HepG2 (cell line): ENCODE measurements around the gene PDCD2. TPM values are rescaled to one million over a fixed set of nuclear protein-coding genes. Genes with fewer than 3 reads are reported as not detected.

Experiments
- AGO1 ChIP-seq: fragments of 200-400 bp; formaldehyde crosslinking; IDR thresholded peaks from 2 replicates; pipeline ENCODE4 v1.6.1; 2017; ENCODE audit warnings: mild to moderate bottlenecking, low read depth, low read length, moderate library complexity; ENCODE audit not compliant: poor library complexity, severe bottlenecking
- ARNTL ChIP-seq: sonication (generic); formaldehyde crosslinking; IDR thresholded peaks from 2 replicates; pipeline ENCODE4 v1.4.0; 2020; ENCODE audit warnings: mild to moderate bottlenecking, missing genetic modification reagents
- ATF3 ChIP-seq: sonication (generic); formaldehyde crosslinking; IDR thresholded peaks from 2 replicates; pipeline ENCODE4 v1.4.0; 2020; ENCODE audit warnings: missing genetic modification reagents
- CEBPB ChIP-seq: IDR thresholded peaks from 2 replicates; pipeline ENCODE4 v1.6.1; 2011; ENCODE audit warnings: low read depth, low read length, improper control_type of control experiment, borderline replicate concordance
- FOXA3 ChIP-seq: IDR thresholded peaks from 2 replicates; pipeline ENCODE4 v1.6.1; 2016; ENCODE audit warnings: missing genetic modification reagents, missing compliant biosample characterization
- GZF1 ChIP-seq: sonication (generic); formaldehyde crosslinking; IDR thresholded peaks from 2 replicates; pipeline ENCODE4 v1.5.1; 2020; ENCODE audit warnings: mild to moderate bottlenecking, missing genetic modification reagents
- NCOR1 ChIP-seq: fragments of 200-600 bp; sonication (generic); IDR thresholded peaks from 2 replicates; pipeline ENCODE4 v1.7.0; 2017; ENCODE audit warnings: antibody characterized with exemption, low read length, borderline replicate concordance
- RNF2 ChIP-seq: fragments of 450-650 bp; conservative IDR thresholded peaks from 2 replicates; pipeline ENCODE4 v1.6.1; 2016; ENCODE audit warnings: low read depth
- SP5 ChIP-seq: IDR thresholded peaks from 2 replicates; pipeline ENCODE4 v1.6.1; 2016; ENCODE audit warnings: low read depth, borderline replicate concordance
- STAG1 ChIP-seq: sonication (generic); formaldehyde crosslinking; IDR thresholded peaks from 2 replicates; pipeline ENCODE4 v1.4.0; 2020; ENCODE audit warnings: missing genetic modification reagents
- TBX3 ChIP-seq: fragments of 450-650 bp; IDR thresholded peaks from 2 replicates; pipeline ENCODE4 v1.6.1; 2017; ENCODE audit warnings: antibody characterized with exemption, mild to moderate bottlenecking, inconsistent platforms, borderline replicate concordance
- TFDP1 ChIP-seq: IDR thresholded peaks from 2 replicates; pipeline ENCODE4 v1.6.1; 2016; ENCODE audit warnings: missing compliant biosample characterization, missing genetic modification reagents, borderline replicate concordance
- ZBTB49 ChIP-seq: sonication (generic); formaldehyde crosslinking; IDR thresholded peaks from 2 replicates; pipeline ENCODE4 v1.4.0; 2020; ENCODE audit warnings: missing genetic modification reagents, borderline replicate concordance
- polyA plus RNA-seq, 8 experiments: library from polyadenylated mRNA; depleted of rRNA in 3 of 8; stranded (reverse) in 7 of 8; unstranded in 1 of 8; fragments of >200 nt; fragmentation: Illumina TruSeq in 4 of 8; extraction: Trizol in 4 of 8; gene quantifications; 2 replicates each; pipeline versions ENCODE4 v1.2.1 to v1.2.3, GENCODE V29; 2011 to 2016; ENCODE audit warnings: low read depth in 4 of 8, missing spikeins in 1 of 8, mixed read lengths in 1 of 8; ENCODE audit not compliant: insufficient read depth in 1 of 8
- total RNA-seq, 5 experiments: library from RNA; depleted of rRNA; stranded (reverse); fragments of >200 nt; fragmentation: Illumina TruSeq; extraction: Trizol; gene quantifications; 2 replicates each; pipeline ENCODE4 v1.2.3, GENCODE V29; 2016; ENCODE audit warnings: low read depth in 1 of 5
- TF ChIP-seq, protein P1 (sequence below): sonication (generic); formaldehyde crosslinking; IDR thresholded peaks from 2 replicates; pipeline ENCODE4 v1.4.0; 2020; ENCODE audit warnings: missing genetic modification reagents
- TF ChIP-seq, protein P2 (sequence below): sonication (generic); formaldehyde crosslinking; IDR thresholded peaks from 2 replicates; pipeline ENCODE4 v1.4.0; 2020; ENCODE audit warnings: low read depth, mild to moderate bottlenecking, missing genetic modification reagents

The PDCD2 gene
- total and polyA plus RNA-seq, 2 of the 13 experiments (the other 11 are each of a cell fraction or from before 2014, with no cell fraction given) = 83.6 to 133 TPM

- TF ChIP-seq NCOR1 (peak; percentile 26; the same call in 1 of the 2 replicates), ATF3 (CRISPR knock-in tag) (no peak; the same call in 1 of the 2 replicates), TFDP1 (CRISPR knock-in tag) (peak; percentile 90), GZF1 (no peak), ZBTB49 (no peak), SP5 (CRISPR knock-in tag) (peak; percentile 48; the same call in 1 of the 2 replicates), STAG1 (CRISPR knock-in tag) (no peak; the same call in 1 of the 2 replicates), TBX3 (peak; percentile 55; the same call in 1 of the 2 replicates), FOXA3 (CRISPR knock-in tag) (peak; percentile 87), CEBPB (no peak), RNF2 (peak; percentile 16; the same call in 1 of the 2 replicates), ARNTL (CRISPR knock-in tag) (peak; percentile 59; the same call in 1 of the 2 replicates), AGO1 (peak; percentile 63)
- TF ChIP-seq, protein P1, sequence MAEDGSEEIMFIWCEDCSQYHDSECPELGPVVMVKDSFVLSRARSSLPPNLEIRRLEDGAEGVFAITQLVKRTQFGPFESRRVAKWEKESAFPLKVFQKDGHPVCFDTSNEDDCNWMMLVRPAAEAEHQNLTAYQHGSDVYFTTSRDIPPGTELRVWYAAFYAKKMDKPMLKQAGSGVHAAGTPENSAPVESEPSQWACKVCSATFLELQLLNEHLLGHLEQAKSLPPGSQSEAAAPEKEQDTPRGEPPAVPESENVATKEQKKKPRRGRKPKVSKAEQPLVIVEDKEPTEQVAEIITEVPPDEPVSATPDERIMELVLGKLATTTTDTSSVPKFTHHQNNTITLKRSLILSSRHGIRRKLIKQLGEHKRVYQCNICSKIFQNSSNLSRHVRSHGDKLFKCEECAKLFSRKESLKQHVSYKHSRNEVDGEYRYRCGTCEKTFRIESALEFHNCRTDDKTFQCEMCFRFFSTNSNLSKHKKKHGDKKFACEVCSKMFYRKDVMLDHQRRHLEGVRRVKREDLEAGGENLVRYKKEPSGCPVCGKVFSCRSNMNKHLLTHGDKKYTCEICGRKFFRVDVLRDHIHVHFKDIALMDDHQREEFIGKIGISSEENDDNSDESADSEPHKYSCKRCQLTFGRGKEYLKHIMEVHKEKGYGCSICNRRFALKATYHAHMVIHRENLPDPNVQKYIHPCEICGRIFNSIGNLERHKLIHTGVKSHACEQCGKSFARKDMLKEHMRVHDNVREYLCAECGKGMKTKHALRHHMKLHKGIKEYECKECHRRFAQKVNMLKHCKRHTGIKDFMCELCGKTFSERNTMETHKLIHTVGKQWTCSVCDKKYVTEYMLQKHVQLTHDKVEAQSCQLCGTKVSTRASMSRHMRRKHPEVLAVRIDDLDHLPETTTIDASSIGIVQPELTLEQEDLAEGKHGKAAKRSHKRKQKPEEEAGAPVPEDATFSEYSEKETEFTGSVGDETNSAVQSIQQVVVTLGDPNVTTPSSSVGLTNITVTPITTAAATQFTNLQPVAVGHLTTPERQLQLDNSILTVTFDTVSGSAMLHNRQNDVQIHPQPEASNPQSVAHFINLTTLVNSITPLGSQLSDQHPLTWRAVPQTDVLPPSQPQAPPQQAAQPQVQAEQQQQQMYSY (CRISPR knock-in tag) = no peak
- TF ChIP-seq, protein P2, sequence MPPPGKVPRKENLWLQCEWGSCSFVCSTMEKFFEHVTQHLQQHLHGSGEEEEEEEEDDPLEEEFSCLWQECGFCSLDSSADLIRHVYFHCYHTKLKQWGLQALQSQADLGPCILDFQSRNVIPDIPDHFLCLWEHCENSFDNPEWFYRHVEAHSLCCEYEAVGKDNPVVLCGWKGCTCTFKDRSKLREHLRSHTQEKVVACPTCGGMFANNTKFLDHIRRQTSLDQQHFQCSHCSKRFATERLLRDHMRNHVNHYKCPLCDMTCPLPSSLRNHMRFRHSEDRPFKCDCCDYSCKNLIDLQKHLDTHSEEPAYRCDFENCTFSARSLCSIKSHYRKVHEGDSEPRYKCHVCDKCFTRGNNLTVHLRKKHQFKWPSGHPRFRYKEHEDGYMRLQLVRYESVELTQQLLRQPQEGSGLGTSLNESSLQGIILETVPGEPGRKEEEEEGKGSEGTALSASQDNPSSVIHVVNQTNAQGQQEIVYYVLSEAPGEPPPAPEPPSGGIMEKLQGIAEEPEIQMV (CRISPR knock-in tag) = peak; percentile 35; the same call in 1 of the 2 replicates
These were observed 30.2 kb downstream of the PDCD2 start, which contains the start of gene TBP (continued) for GRCh38 chr6:170554013-170554795.
